ENCODE measurements around the gene RAB7A. TPM values are rescaled to one million over a fixed set of nuclear protein-coding genes. Genes with fewer than 3 reads are reported as not detected.

The RAB7A gene
- total and polyA plus RNA-seq, 2 donors (not counting 1 experiment from before 2014, with no cell fraction given) = 54.2 to 415 TPM

GRCh38 chr3:128814060-128814459, 88.1 kb downstream of the RAB7A start:
- no peak overlapping the region for H2AFZ ChIP-seq (ENCODE audit: low read length)
- no peak overlapping the region for H3K4me3 ChIP-seq (replicated peaks in 1 of 4; ENCODE audit: control extremely low read depth in 1 of 4, insufficient read depth in 1 of 4, low read depth in 3 of 4, low read length in 4 of 4)
- TF ChIP-seq CTCF (conservative IDR thresholded peaks at IDR 0.05 in 1 of 2, IDR thresholded peaks at IDR 0.05 in 1 of 2; ENCODE audit: low read depth in 1 of 2, low read length in 2 of 2) (no peak), EZH2 (IDR thresholded peaks at IDR 0.05; ENCODE audit: low read length, missing control alignments) (no peak)
- no peak overlapping the region for H3K4me2 ChIP-seq (ENCODE audit: extremely low read depth, insufficient read depth, low read length)
- no peak overlapping the region for H3K27ac ChIP-seq (ENCODE audit: insufficient read depth, low read length)
- no peaks in the 10 kb centered on the region for H3K4me1 ChIP-seq (ENCODE audit: control insufficient read depth, extremely low read depth, insufficient read depth, low read length)
- H3K9ac ChIP-seq (ENCODE audit: insufficient read depth, low read length) = no peak overlapping the region
- no peaks in the 10 kb centered on the region for H4K20me1 ChIP-seq (ENCODE audit: control insufficient read depth, extremely low read depth, insufficient read depth, low read length)
- H3K79me2 ChIP-seq (ENCODE audit: control insufficient read depth, insufficient read depth, low read length) = no peaks in the 10 kb centered on the region
- H3K9me3 ChIP-seq (ENCODE audit: control insufficient read depth, insufficient read depth, low read depth, low read length) = no peaks in the 10 kb centered on the region
- DNase-seq (ENCODE audit: low read depth in 2 of 2) = peak in 1 of 2 donors; percentile 22
- peaks cover 9% of the 10 kb centered on the region for H3K36me3 ChIP-seq (ENCODE audit: control insufficient read depth, insufficient read depth, low read length)
- H3K27me3 ChIP-seq (ENCODE audit: control insufficient read depth, insufficient read depth, low read length) = no peaks in the 10 kb centered on the region

- Histone ChIP-seq H4K20me1 (ENCODE audit: control insufficient read depth, extremely low read depth, insufficient read depth, low read length) (no peaks in the 10 kb centered on the region), H3K9ac (ENCODE audit: insufficient read depth, low read length) (no peak overlapping the region), H2AFZ (ENCODE audit: low read length) (no peak overlapping the region), H3K27me3 (ENCODE audit: control insufficient read depth, insufficient read depth, low read length) (no peaks in the 10 kb centered on the region), H3K4me1 (ENCODE audit: control insufficient read depth, extremely low read depth, insufficient read depth, low read length) (no peaks in the 10 kb centered on the region), H3K4me3 (replicated peaks in 1 of 4; ENCODE audit: control extremely low read depth in 1 of 4, insufficient read depth in 1 of 4, low read depth in 3 of 4, low read length in 4 of 4) (no peak overlapping the region), H3K4me2 (ENCODE audit: extremely low read depth, insufficient read depth, low read length) (no peak overlapping the region), H3K27ac (ENCODE audit: insufficient read depth, low read length) (no peak overlapping the region), H3K36me3 (ENCODE audit: control insufficient read depth, insufficient read depth, low read length) (peaks cover 9% of the 10 kb centered on the region), H3K9me3 (ENCODE audit: control insufficient read depth, insufficient read depth, low read depth, low read length) (no peaks in the 10 kb centered on the region), H3K79me2 (ENCODE audit: control insufficient read depth, insufficient read depth, low read length) (no peaks in the 10 kb centered on the region)
- TF ChIP-seq CTCF (conservative IDR thresholded peaks at IDR 0.05 in 1 of 2, IDR thresholded peaks at IDR 0.05 in 1 of 2; ENCODE audit: low read depth in 1 of 2, low read length in 2 of 2) (no peak), EZH2 (IDR thresholded peaks at IDR 0.05; ENCODE audit: low read length, missing control alignments) (no peak)
- no peak for DNase-seq (ENCODE audit: low read depth in 2 of 2)
Measured at GRCh38 chr3:128814519-128815317, 88.7 kb downstream of the RAB7A start.

- Histone ChIP-seq H3K4me2 (ENCODE audit: extremely low read depth, insufficient read depth, low read length) (no peak overlapping the region), H2AFZ (ENCODE audit: low read length) (no peak overlapping the region), H3K4me3 (replicated peaks in 1 of 4; ENCODE audit: control extremely low read depth in 1 of 4, insufficient read depth in 1 of 4, low read depth in 3 of 4, low read length in 4 of 4) (no peak overlapping the region), H3K79me2 (ENCODE audit: control insufficient read depth, insufficient read depth, low read length) (no peaks in the 10 kb centered on the region), H3K36me3 (ENCODE audit: control insufficient read depth, insufficient read depth, low read length) (peaks cover 9% of the 10 kb centered on the region), H3K27ac (ENCODE audit: insufficient read depth, low read length) (no peak overlapping the region), H4K20me1 (ENCODE audit: control insufficient read depth, extremely low read depth, insufficient read depth, low read length) (no peaks in the 10 kb centered on the region), H3K9me3 (ENCODE audit: control insufficient read depth, insufficient read depth, low read depth, low read length) (no peaks in the 10 kb centered on the region), H3K9ac (ENCODE audit: insufficient read depth, low read length) (no peak overlapping the region), H3K27me3 (ENCODE audit: control insufficient read depth, insufficient read depth, low read length) (no peaks in the 10 kb centered on the region), H3K4me1 (ENCODE audit: control insufficient read depth, extremely low read depth, insufficient read depth, low read length) (no peaks in the 10 kb centered on the region)
- TF ChIP-seq EZH2 (IDR thresholded peaks at IDR 0.05; ENCODE audit: low read length, missing control alignments) (no peak), CTCF (conservative IDR thresholded peaks at IDR 0.05 in 1 of 2, IDR thresholded peaks at IDR 0.05 in 1 of 2; ENCODE audit: low read depth in 1 of 2, low read length in 2 of 2) (no peak)
- DNase-seq (ENCODE audit: low read depth in 2 of 2) = no peak
Measured at GRCh38 chr3:128815318-128816064, 89.5 kb downstream of the RAB7A start.

Data from fibroblast of lung (primary cell).